ENCODE data around the gene DUSP8.
A peak's percentile ranks its signal among the peaks of the same experiment; 100 is the strongest.

DNA sequence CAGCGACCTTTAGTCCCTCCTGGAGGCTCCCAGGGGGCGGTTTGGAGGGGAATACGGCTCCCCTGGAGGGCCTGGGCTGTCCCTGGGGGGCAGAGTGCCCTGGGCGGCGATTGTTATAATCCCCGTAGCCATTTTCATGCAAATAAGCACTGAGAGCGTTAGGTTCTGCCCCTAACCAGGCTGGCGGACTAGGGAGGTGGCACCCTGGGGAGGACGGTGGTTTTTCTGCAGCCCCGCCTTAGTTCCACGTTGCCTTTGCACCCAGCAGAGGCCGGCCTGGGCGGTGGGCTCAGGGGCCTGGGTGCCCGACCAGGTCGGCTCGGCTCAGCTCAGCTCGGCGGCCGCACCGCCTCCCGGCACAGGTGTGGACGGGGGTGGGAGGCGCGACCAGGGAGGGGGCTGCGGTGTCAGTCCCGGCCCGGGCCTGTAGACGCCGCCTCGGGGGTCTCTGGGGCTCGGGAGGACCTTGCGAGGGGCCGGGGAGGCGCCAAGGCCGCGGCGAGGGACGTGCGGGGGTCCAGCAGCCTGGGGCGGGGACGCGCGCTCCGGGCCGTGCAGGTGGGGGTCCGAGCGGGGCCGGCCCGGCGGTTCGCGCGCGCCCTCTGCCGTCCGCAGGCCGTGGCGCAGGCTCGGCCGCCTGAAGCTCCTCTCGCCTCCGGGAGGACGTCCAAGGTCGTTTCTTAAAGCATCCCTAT lies 2.3 kb upstream of the DUSP8 start:
- TF ChIP-seq, protein P1, sequence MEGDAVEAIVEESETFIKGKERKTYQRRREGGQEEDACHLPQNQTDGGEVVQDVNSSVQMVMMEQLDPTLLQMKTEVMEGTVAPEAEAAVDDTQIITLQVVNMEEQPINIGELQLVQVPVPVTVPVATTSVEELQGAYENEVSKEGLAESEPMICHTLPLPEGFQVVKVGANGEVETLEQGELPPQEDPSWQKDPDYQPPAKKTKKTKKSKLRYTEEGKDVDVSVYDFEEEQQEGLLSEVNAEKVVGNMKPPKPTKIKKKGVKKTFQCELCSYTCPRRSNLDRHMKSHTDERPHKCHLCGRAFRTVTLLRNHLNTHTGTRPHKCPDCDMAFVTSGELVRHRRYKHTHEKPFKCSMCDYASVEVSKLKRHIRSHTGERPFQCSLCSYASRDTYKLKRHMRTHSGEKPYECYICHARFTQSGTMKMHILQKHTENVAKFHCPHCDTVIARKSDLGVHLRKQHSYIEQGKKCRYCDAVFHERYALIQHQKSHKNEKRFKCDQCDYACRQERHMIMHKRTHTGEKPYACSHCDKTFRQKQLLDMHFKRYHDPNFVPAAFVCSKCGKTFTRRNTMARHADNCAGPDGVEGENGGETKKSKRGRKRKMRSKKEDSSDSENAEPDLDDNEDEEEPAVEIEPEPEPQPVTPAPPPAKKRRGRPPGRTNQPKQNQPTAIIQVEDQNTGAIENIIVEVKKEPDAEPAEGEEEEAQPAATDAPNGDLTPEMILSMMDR (conservative IDR thresholded peaks at IDR 0.05) = peak; percentile 46
- no peak for TF ChIP-seq EZH2 (IDR thresholded peaks at IDR 0.05; ENCODE audit: low read depth)
